K562 (cell line): ENCODE measurements around the gene BMS1. TPM values are rescaled to one million over a fixed set of nuclear protein-coding genes. Genes with fewer than 3 reads are reported as not detected.

Experiments
- ATAC-seq: fragments of 200-7000 bp; cut with Tn5 transposase; 3 replicates; pipeline ENCODE4 v1.9.1; 2020; ENCODE audit warnings: moderate library complexity
- BruUV-seq: library from RNA; stranded (reverse); fragments of 400-500 nt; replicated peaks from 2 replicates; lab custom pipeline; 2021; lab: Mats Ljungman, UMichigan
- CTCF ChIA-PET: fragments of 300-600 bp; formaldehyde crosslinking; extraction: SDS; loops from one replicate; lab custom pipeline; 2021; ENCODE audit warnings: low intra/inter-chr PET ratio; lab: Yijun Ruan, JAX
- POLR2A ChIA-PET: fragments of 300-600, 350-650 bp; sonication (Branson Sonifier 250); formaldehyde crosslinking; extraction: SDS; loops from one replicate; lab custom pipeline; 2021; ENCODE audit warnings: antibody characterized with exemption, inconsistent platforms; lab: Yijun Ruan, JAX
- DNase-seq, 4 experiments: peaks; one replicate each; pipeline versions ENCODE4 v3.0.0 to v3.0.0-alpha.2; 2011 to 2018; ENCODE audit warnings: low spot score in 3 of 4, mixed read lengths in 3 of 4; ENCODE audit errors: extremely low read depth in 1 of 4
- FAIRE-seq: peaks from 2 replicates; lab custom pipeline; 2011; peaks lifted over from hg19 to GRCh38; lab: Jason Lieb, UNC
- H2AFZ ChIP-seq: 2 replicates; pipeline ENCODE4 v1.6.0; 2011; ENCODE audit warnings: low read depth, low read length, control low read depth, inconsistent platforms
- H3K27ac ChIP-seq: fragments of 200-600 bp; 3 replicates; pipeline ENCODE4 v1.8.0; 2011; ENCODE audit warnings: low read depth, mild to moderate bottlenecking, control low read depth, inconsistent platforms, low read length, moderate library complexity, mixed read lengths; ENCODE audit errors: extremely low read depth
- H3K27me3 ChIP-seq, 2 experiments: fragments of 300-600 bp in 1 of 2; 2 replicates in 1 of 2; 3 replicates in 1 of 2; pipeline versions ENCODE4 v1.6.0 to v1.8.0; 2011; ENCODE audit warnings: inconsistent platforms in 2 of 2, low read length in 2 of 2, mild to moderate bottlenecking in 1 of 2, mixed read lengths in 1 of 2, moderate library complexity in 1 of 2; ENCODE audit not compliant: control insufficient read depth in 2 of 2, insufficient read depth in 2 of 2
- H3K36me3 ChIP-seq: fragments of 300-600 bp; 3 replicates; pipeline ENCODE4 v1.8.0; 2011; ENCODE audit warnings: mild to moderate bottlenecking, low read length, inconsistent platforms; ENCODE audit not compliant: control insufficient read depth, insufficient read depth
- H3K4me1 ChIP-seq, 2 experiments: fragments of 200-600 bp in 1 of 2; replicated peaks in 1 of 2; 2 replicates in 1 of 2; 3 replicates in 1 of 2; pipeline versions ENCODE4 v1.5.1 to v1.8.0; 2011; ENCODE audit warnings: inconsistent platforms in 2 of 2, low read length in 2 of 2, mild to moderate bottlenecking in 1 of 2, mixed read lengths in 1 of 2, moderate library complexity in 1 of 2; ENCODE audit not compliant: control insufficient read depth in 2 of 2, insufficient read depth in 2 of 2
- H3K4me2 ChIP-seq: 2 replicates; pipeline ENCODE4 v1.6.1; 2011; ENCODE audit warnings: low read length, control low read depth, inconsistent platforms, mixed read lengths; ENCODE audit not compliant: insufficient read depth
- H3K4me3 ChIP-seq: fragments of 200-600 bp; sonication (generic), shearing (Covaris generic); 2 replicates; pipeline ENCODE4 v1.5.1; 2016; ENCODE audit warnings: control low read depth, inconsistent platforms
- H3K79me2 ChIP-seq: fragments of 200-600 bp; 3 replicates; pipeline ENCODE4 v1.8.0; 2011; ENCODE audit warnings: low read length, inconsistent platforms; ENCODE audit not compliant: control insufficient read depth, insufficient read depth
- H3K9ac ChIP-seq, 2 experiments: 2 replicates each; pipeline versions ENCODE4 v1.6.0 to v1.6.1; 2011; ENCODE audit warnings: low read depth in 2 of 2, low read length in 2 of 2, control low read depth in 1 of 2, inconsistent platforms in 1 of 2, mild to moderate bottlenecking in 1 of 2, mixed read lengths in 1 of 2; ENCODE audit not compliant: insufficient read depth in 1 of 2
- H3K9me1 ChIP-seq: one replicate; pipeline ENCODE4 v1.6.0; 2011; ENCODE audit warnings: inconsistent platforms, mild to moderate bottlenecking, low read length, moderate library complexity; ENCODE audit not compliant: control insufficient read depth, insufficient read depth
- H3K9me3 ChIP-seq: replicated peaks from 2 replicates; pipeline ENCODE4 v1.5.1; 2011; ENCODE audit warnings: low read depth, low read length, inconsistent platforms; ENCODE audit not compliant: control insufficient read depth, insufficient read depth
- H4K20me1 ChIP-seq: replicated peaks from 2 replicates; pipeline ENCODE4 v1.6.1; 2011; ENCODE audit warnings: low read length, inconsistent platforms, mixed read lengths; ENCODE audit not compliant: control insufficient read depth, insufficient read depth
- ARID1B ChIP-seq: fragments of 450-650 bp; IDR thresholded peaks from 2 replicates; pipeline ENCODE4 v1.6.1; 2016; ENCODE audit warnings: antibody characterized with exemption, mild to moderate bottlenecking, inconsistent platforms
- BRF2 ChIP-seq: IDR thresholded peaks from 3 replicates; pipeline ENCODE4 v1.6.1; 2011; ENCODE audit warnings: borderline replicate concordance, mild to moderate bottlenecking; ENCODE audit not compliant: insufficient read length, insufficient read depth
- CHD1 ChIP-seq: fragments of 200-600 bp; sonication (generic); IDR thresholded peaks from one replicate; pipeline ENCODE4 v1.6.1; 2012; ENCODE audit warnings: mild to moderate bottlenecking, moderate library complexity, low read length, inconsistent platforms
- EGR1 ChIP-seq: fragments of 450-650 bp; conservative IDR thresholded peaks from 2 replicates; pipeline ENCODE4 v1.6.1; 2017; ENCODE audit warnings: mild to moderate bottlenecking
- IFI16 ChIP-seq: fragments of 250-450 bp; sonication (Bioruptor Pico); IDR thresholded peaks from 2 replicates; pipeline ENCODE4 v2.1.2; 2022; ENCODE audit warnings: mild to moderate bottlenecking, inconsistent platforms
- NCOA2 ChIP-seq, 2 experiments: fragments of 450-650 bp; IDR thresholded peaks; 2 replicates each; pipeline ENCODE4 v1.6.1; 2018; ENCODE audit warnings: mild to moderate bottlenecking in 2 of 2, moderate library complexity in 1 of 2; ENCODE audit not compliant: partially characterized antibody in 2 of 2
- RFX5 ChIP-seq: IDR thresholded peaks from 2 replicates; pipeline ENCODE4 v1.6.1; 2011; ENCODE audit warnings: low read depth, mild to moderate bottlenecking, improper control_type of control experiment, low read length
- SAFB ChIP-seq: fragments of 200-400 bp; formaldehyde crosslinking; IDR thresholded peaks from 2 replicates; pipeline ENCODE4 v1.6.1; 2017; ENCODE audit warnings: low read depth, low read length, borderline replicate concordance
- ZBTB40 ChIP-seq, 2 experiments: fragments of 450-650 bp in 1 of 2; sonication (generic) in 1 of 2; formaldehyde crosslinking in 1 of 2; IDR thresholded peaks; 2 replicates each; pipeline versions ENCODE4 v1.7.1 to v1.9.0; 2016 to 2022; ENCODE audit warnings: inconsistent platforms in 1 of 2, mild to moderate bottlenecking in 1 of 2, missing genetic modification reagents in 1 of 2
- ZKSCAN3 ChIP-seq: fragments of 250-450 bp; sonication (Bioruptor Pico); IDR thresholded peaks from 2 replicates; pipeline ENCODE4 v1.4.0; 2020
- WGBS: fragments of 100-300 bp; shearing (Covaris generic); methylation state at CpG from one replicate; pipeline ENCODE4 v1.1.6; 2016; ENCODE audit warnings: low coverage, mixed read lengths; ENCODE audit not compliant: insufficient coverage; ENCODE audit errors: missing lambda C conversion rate; 5-methylcytosine and 5-hydroxymethylcytosine counted together
- in situ Hi-C: fragments of 300-500 bp; cut with MboI; formaldehyde crosslinking; loops from 4 replicates; pipeline ENCODE4 v1.15.0; 2018; ENCODE audit warnings: inconsistent platforms, mixed read lengths
- intact Hi-C: fragments of 100-400 bp; cut with micrococcal nuclease; formaldehyde crosslinking; loops from 2 replicates; pipeline ENCODE4 v1.14.2; 2022
- polyA plus RNA-seq, 8 experiments: library from polyadenylated mRNA; depleted of rRNA in 4 of 8; stranded (reverse) in 5 of 8; unstranded in 3 of 8; fragments of >200 nt; fragmentation: Nextera tagmentation in 2 of 8; fragmentation: Illumina TruSeq in 1 of 8; extraction: Ambion mirVana in 2 of 8; extraction: Trizol in 1 of 8; gene quantifications; 2 replicates each; pipeline versions ENCODE4 v1.2.1 to v1.2.3, GENCODE V29; 2011 to 2014; ENCODE audit warnings: inconsistent platforms in 1 of 8, missing spikeins in 1 of 8
- total RNA-seq, 7 experiments: library from RNA; depleted of rRNA in 6 of 7; stranded (reverse); fragments of >200 nt in 6 of 7; fragmentation: Illumina TruSeq in 2 of 7; extraction: Trizol in 2 of 7; gene quantifications; 2 replicates each; pipeline versions ENCODE4 v1.2.1 to v1.2.3, GENCODE V29; 2011 to 2021; ENCODE audit warnings: low replicate concordance in 1 of 7

Gene BMS1
- total and polyA plus RNA-seq, 9 of the 15 experiments (the other 6 are each of a cell fraction or from before 2014, with no cell fraction given) = 11.1 to 46.9 (median 32.7) TPM

GRCh38 chr10:42874713-42875387 lies 92.3 kb downstream of the BMS1 start:
- no TSS peak for BruUV-seq
- H3K9me3 ChIP-seq = no peaks in the 10 kb centered on the region
- CTCF ChIA-PET = no interaction called here
- no peaks in the 10 kb centered on the region for H3K79me2 ChIP-seq
- no peak overlapping the region; a peak in 1 of 4 replicates for H3K9ac ChIP-seq
- peaks cover 6% of the 10 kb centered on the region for H3K9me1 ChIP-seq
- no peak for DNase-seq
- intact Hi-C loops = no loop called here
- 4% methylated on average over 13 of the region's 15 CpGs for WGBS
- peaks cover 9 to 55% of the 10 kb centered on the region in 2 experiments; a peak in 4 of 5 replicates for H3K27me3 ChIP-seq
- no peak overlapping the region for H3K4me2 ChIP-seq
- H3K4me3 ChIP-seq = no peak overlapping the region
- H4K20me1 ChIP-seq = no peaks in the 10 kb centered on the region; the same call in 1 of the 2 replicates
- FAIRE-seq = no peak
- ATAC-seq = no peak
- POLR2A ChIA-PET = interaction anchor here (0.7 kb wide), 1 partner anchor 13 kb away, joined by 3 read pairs; no protein-coding TSS in a partner anchor
- peaks cover 0 to 14% of the 10 kb centered on the region in 2 experiments; a peak in 2 of 5 replicates for H3K4me1 ChIP-seq
- H3K36me3 ChIP-seq = no peaks in the 10 kb centered on the region
- in situ Hi-C loops = no loop called here
- H3K27ac ChIP-seq = no peak overlapping the region
- no peak overlapping the region for H2AFZ ChIP-seq
- TF ChIP-seq SAFB (no peak), RFX5 (no peak), ZKSCAN3 (CRISPR knock-in tag) (no peak), CHD1 (no peak), BRF2 (no peak), EGR1 (no peak), IFI16 (CRISPR knock-in tag) (no peak), ZBTB40 (IDR thresholded peaks at IDR 0.05) (no peak), ZBTB40 (CRISPR knock-in tag; IDR thresholded peaks at IDR 0.05) (no peak), NCOA2 (IDR thresholded peaks at IDR 0.05; ENCODE audit: partially characterized antibody in 2 of 2) (no peak), ARID1B (no peak)
